IPS DF 6.9 (cell line): Measurements from ENCODE around the gene CMTM5.
"Not testable (repeated sequence)": the region's sequence is repeated elsewhere in the genome, so short reads cannot be mapped to it uniquely, and the experiment has no call there.

Experiments
- DNase-seq: peaks from one replicate; pipeline ENCODE4 v3.0.0-alpha.2; 2013; ENCODE audit warnings: low read depth, low spot score
- H3K27ac ChIP-seq: one replicate; pipeline ENCODE4 v1.5.1; 2013; ENCODE audit warnings: low read length, control low read depth
- H3K27me3 ChIP-seq: 2 replicates; pipeline ENCODE4 v1.6.1; 2013; ENCODE audit warnings: mild to moderate bottlenecking, low read length; ENCODE audit not compliant: control insufficient read depth, insufficient read depth
- H3K36me3 ChIP-seq: 2 replicates; pipeline ENCODE4 v1.6.1; 2013; ENCODE audit warnings: low read length; ENCODE audit not compliant: control insufficient read depth, insufficient read depth
- H3K4me1 ChIP-seq: 2 replicates; pipeline ENCODE4 v1.6.1; 2013; ENCODE audit warnings: low read length; ENCODE audit not compliant: control insufficient read depth, insufficient read depth
- H3K4me3 ChIP-seq: 2 replicates; pipeline ENCODE4 v1.5.1; 2013; ENCODE audit warnings: mild to moderate bottlenecking, low read length
- H3K9me3 ChIP-seq: 2 replicates; pipeline ENCODE4 v1.6.1; 2013; ENCODE audit warnings: low read length, inconsistent platforms; ENCODE audit not compliant: control insufficient read depth, insufficient read depth
- WGBS: extraction: QIAGEN DNeasy Blood & Tissue Kit; methylation state at CpG from one replicate; pipeline ENCODE4 v1.1.7; 2013; ENCODE audit warnings: mixed read lengths, missing lambda C conversion rate; ENCODE audit not compliant: insufficient read length, insufficient coverage; 5-methylcytosine and 5-hydroxymethylcytosine counted together

Gene CMTM5

GRCh38 chr14:23425798-23426197 lies 49.0 kb downstream of the CMTM5 start:
- not testable (repeated sequence) for H3K4me3 ChIP-seq, DNase-seq, H3K27me3 ChIP-seq, H3K4me1 ChIP-seq, H3K9me3 ChIP-seq, H3K27ac ChIP-seq, H3K36me3 ChIP-seq
- WGBS: no CpG with 5 or more reads among the region's 6 CpGs

- no CpG with 5 or more reads among the region's 13 CpGs for WGBS
- Histone ChIP-seq H3K27me3 (no peaks in the 10 kb centered on the region), H3K27ac (no peak overlapping the region), H3K36me3 (no peaks in the 10 kb centered on the region), H3K9me3 (no peaks in the 10 kb centered on the region), H3K4me3 (no peak overlapping the region), H3K4me1 (no peaks in the 10 kb centered on the region)
- no peak for DNase-seq
These were observed 52.0 kb downstream of the CMTM5 start for GRCh38 chr14:23428686-23429495.
